Neural progenitor cell (in vitro differentiated cells): ENCODE data around the gene ABCB6. TPM values are rescaled to one million over a fixed set of nuclear protein-coding genes. Genes with fewer than 3 reads are reported as not detected.

Experiments used
- DNase-seq: peaks from one replicate; pipeline ENCODE4 v3.0.0-alpha.2; 2016; ENCODE audit warnings: low spot score
- H2AFZ ChIP-seq: fragments of 200-600 bp; sonication (generic); replicated peaks from 2 replicates; pipeline ENCODE4 v1.6.1; 2016; ENCODE audit warnings: antibody characterized with exemption
- H3F3A ChIP-seq: fragments of 200-600 bp; sonication (generic); 2 replicates; pipeline ENCODE4 v1.6.1; 2016; ENCODE audit warnings: antibody characterized with exemption, low read depth
- H3K27ac ChIP-seq: fragments of 200-600 bp; sonication (generic); 2 replicates; pipeline ENCODE4 v1.5.1; 2016; ENCODE audit warnings: mild to moderate bottlenecking
- H3K27me3 ChIP-seq: fragments of 200-600 bp; sonication (generic); 2 replicates; pipeline ENCODE4 v1.6.1; 2016; ENCODE audit warnings: mild to moderate bottlenecking, moderate library complexity
- H3K36me3 ChIP-seq: fragments of 200-600 bp; sonication (generic); 2 replicates; pipeline ENCODE4 v1.5.1; 2016
- H3K4me1 ChIP-seq: fragments of 200-600 bp; sonication (generic); 2 replicates; pipeline ENCODE4 v1.6.1; 2016; ENCODE audit warnings: mixed run types
- H3K4me2 ChIP-seq: fragments of 200-600 bp; sonication (generic); 2 replicates; pipeline ENCODE4 v1.6.1; 2016
- H3K4me3 ChIP-seq: fragments of 200-600 bp; sonication (generic); 2 replicates; pipeline ENCODE4 v1.5.1; 2016
- H3K79me2 ChIP-seq: fragments of 200-600 bp; sonication (generic); 2 replicates; pipeline ENCODE4 v1.6.1; 2016; ENCODE audit warnings: low read depth
- H3K9ac ChIP-seq: fragments of 200-600 bp; sonication (generic); 2 replicates; pipeline ENCODE4 v1.6.1; 2016
- H3K9me3 ChIP-seq: fragments of 200-600 bp; sonication (generic); 2 replicates; pipeline ENCODE4 v1.5.1; 2016; ENCODE audit warnings: low read depth
- H4K20me1 ChIP-seq: fragments of 200-600 bp; sonication (generic); 2 replicates; pipeline ENCODE4 v1.6.1; 2016; ENCODE audit warnings: low read depth
- H3K27ac Mint-ChIP-seq: 3 replicates; pipeline ENCODE4 v1.8.0; 2021; ENCODE audit warnings: mixed read lengths
- H3K27me3 Mint-ChIP-seq: 2 replicates; pipeline ENCODE4 v1.8.0; 2022; ENCODE audit warnings: low read depth, mild to moderate bottlenecking, inconsistent platforms, moderate library complexity, mixed read lengths; ENCODE audit not compliant: insufficient read depth
- H3K36me3 Mint-ChIP-seq: 3 replicates; pipeline ENCODE4 v1.8.0; 2021; ENCODE audit warnings: mixed read lengths
- H3K4me1 Mint-ChIP-seq: 3 replicates; pipeline ENCODE4 v1.8.0; 2021; ENCODE audit warnings: mixed read lengths
- H3K4me3 Mint-ChIP-seq: 3 replicates; pipeline ENCODE4 v1.8.0; 2021; ENCODE audit warnings: mild to moderate bottlenecking, moderate library complexity, mixed read lengths
- H3K9me3 Mint-ChIP-seq: 3 replicates; pipeline ENCODE4 v1.8.0; 2020; ENCODE audit warnings: mixed read lengths
- EZH2 ChIP-seq: fragments of 200-600 bp; sonication (generic); IDR thresholded peaks from 2 replicates; pipeline ENCODE4 v1.6.1; 2017; ENCODE audit warnings: antibody characterized with exemption, mild to moderate bottlenecking, moderate library complexity
- EZH2phosphoT487 ChIP-seq: fragments of 200-600 bp; sonication (generic); IDR thresholded peaks from 2 replicates; pipeline ENCODE4 v1.6.1; 2017; ENCODE audit warnings: antibody characterized with exemption
- total RNA-seq: library from RNA; depleted of rRNA; stranded (reverse); fragments of >200 nt; gene quantifications from 2 replicates; pipeline ENCODE4 v1.2.3, GENCODE V29; 2015; ENCODE audit warnings: low replicate concordance
- TF ChIP-seq, protein P1 (sequence below): fragments of 200-600 bp; sonication (generic); IDR thresholded peaks from 2 replicates; pipeline ENCODE4 v1.5.1; 2017; ENCODE audit warnings: antibody characterized with exemption, mild to moderate bottlenecking

ABCB6 gene
- total RNA-seq, 1 donor from 2014 or later = 14.3 TPM

GRCh38 chr2:219228041-219228910 lies 9.5 kb upstream of the ABCB6 start:
- peak overlapping the region; percentile 61 for H3K9ac ChIP-seq
- Mint-ChIP-seq H3K4me1 (peaks cover 26% of the 10 kb centered on the region), H3K4me3 (peak overlapping the region; percentile 84), H3K9me3 (no peaks in the 10 kb centered on the region), H3K27me3 (peaks cover 3% of the 10 kb centered on the region), H3K27ac (no peak overlapping the region), H3K36me3 (peaks cover 15% of the 10 kb centered on the region)
- H4K20me1 ChIP-seq = peaks cover 4% of the 10 kb centered on the region
- peaks cover 12% of the 10 kb centered on the region for H3K4me1 ChIP-seq
- TF ChIP-seq, protein P1, sequence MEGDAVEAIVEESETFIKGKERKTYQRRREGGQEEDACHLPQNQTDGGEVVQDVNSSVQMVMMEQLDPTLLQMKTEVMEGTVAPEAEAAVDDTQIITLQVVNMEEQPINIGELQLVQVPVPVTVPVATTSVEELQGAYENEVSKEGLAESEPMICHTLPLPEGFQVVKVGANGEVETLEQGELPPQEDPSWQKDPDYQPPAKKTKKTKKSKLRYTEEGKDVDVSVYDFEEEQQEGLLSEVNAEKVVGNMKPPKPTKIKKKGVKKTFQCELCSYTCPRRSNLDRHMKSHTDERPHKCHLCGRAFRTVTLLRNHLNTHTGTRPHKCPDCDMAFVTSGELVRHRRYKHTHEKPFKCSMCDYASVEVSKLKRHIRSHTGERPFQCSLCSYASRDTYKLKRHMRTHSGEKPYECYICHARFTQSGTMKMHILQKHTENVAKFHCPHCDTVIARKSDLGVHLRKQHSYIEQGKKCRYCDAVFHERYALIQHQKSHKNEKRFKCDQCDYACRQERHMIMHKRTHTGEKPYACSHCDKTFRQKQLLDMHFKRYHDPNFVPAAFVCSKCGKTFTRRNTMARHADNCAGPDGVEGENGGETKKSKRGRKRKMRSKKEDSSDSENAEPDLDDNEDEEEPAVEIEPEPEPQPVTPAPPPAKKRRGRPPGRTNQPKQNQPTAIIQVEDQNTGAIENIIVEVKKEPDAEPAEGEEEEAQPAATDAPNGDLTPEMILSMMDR = no peak
- TF ChIP-seq EZH2phosphoT487 = no peak
- peaks cover 11% of the 10 kb centered on the region for H3F3A ChIP-seq
- peaks cover 37% of the 10 kb centered on the region for H3K79me2 ChIP-seq
- no peak for DNase-seq
- no peaks in the 10 kb centered on the region for H3K27me3 ChIP-seq
- H3K9me3 ChIP-seq = no peaks in the 10 kb centered on the region
- H3K4me3 ChIP-seq = peak overlapping the region; percentile 76
- H3K4me2 ChIP-seq = peak overlapping the region; percentile 95
- H3K36me3 ChIP-seq = no peaks in the 10 kb centered on the region
- H3K27ac ChIP-seq = no peak overlapping the region
- H2AFZ ChIP-seq = no peak overlapping the region

DNA sequence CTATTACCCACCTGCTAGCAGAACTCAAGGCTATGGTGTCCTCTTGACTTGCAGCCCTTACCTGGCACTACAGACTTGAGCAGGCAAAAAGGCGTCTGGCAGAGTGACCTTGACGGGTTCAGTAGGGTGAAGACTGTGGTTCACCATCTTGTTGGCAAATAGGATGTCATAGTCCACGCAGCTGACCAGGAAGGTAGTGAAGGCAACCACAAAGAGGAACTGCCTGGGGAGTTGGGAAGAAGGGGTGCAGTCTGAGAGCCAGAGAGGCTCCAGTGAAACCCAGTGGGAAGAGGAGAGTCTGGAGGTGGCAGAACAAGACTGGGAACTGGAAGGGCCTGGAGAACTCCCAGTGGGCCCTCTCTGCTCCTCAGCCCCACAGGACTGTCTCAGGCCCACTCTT lies 6.6 kb upstream of the ABCB6 start:
- TF ChIP-seq EZH2 (no peak), EZH2phosphoT487 (no peak)
- TF ChIP-seq, protein P1 = no peak
- H2AFZ ChIP-seq = no peak overlapping the region
- peaks cover 19% of the 10 kb centered on the region for H3K36me3 Mint-ChIP-seq
- no peak overlapping the region for H3K27ac Mint-ChIP-seq
- no peak overlapping the region for H3K4me3 ChIP-seq
- peaks cover 20% of the 10 kb centered on the region for H3K4me1 Mint-ChIP-seq
- no peak for DNase-seq
- peaks cover 7% of the 10 kb centered on the region for H3F3A ChIP-seq
- no peak overlapping the region for H3K27ac ChIP-seq
- peaks cover 4% of the 10 kb centered on the region for H4K20me1 ChIP-seq
- no peaks in the 10 kb centered on the region for H3K9me3 ChIP-seq
- no peaks in the 10 kb centered on the region for H3K36me3 ChIP-seq
- peaks cover 6% of the 10 kb centered on the region for H3K27me3 Mint-ChIP-seq
- no peaks in the 10 kb centered on the region for H3K27me3 ChIP-seq
- H3K4me3 Mint-ChIP-seq = peak overlapping the region; percentile 52
- no peaks in the 10 kb centered on the region for H3K9me3 Mint-ChIP-seq
- H3K4me1 ChIP-seq = peaks cover 7% of the 10 kb centered on the region
- no peak overlapping the region for H3K4me2 ChIP-seq
- H3K79me2 ChIP-seq = peaks cover 18% of the 10 kb centered on the region
- no peak overlapping the region for H3K9ac ChIP-seq

GRCh38 chr2:219223831-219224610 lies 5.3 kb upstream of the ABCB6 start:
- Histone ChIP-seq H2AFZ (no peak overlapping the region), H3K27ac (no peak overlapping the region), H3K4me1 (peaks cover 7% of the 10 kb centered on the region), H3K79me2 (peaks cover 18% of the 10 kb centered on the region), H3K9ac (no peak overlapping the region), H4K20me1 (peaks cover 4% of the 10 kb centered on the region), H3K36me3 (no peaks in the 10 kb centered on the region), H3K4me3 (no peak overlapping the region), H3K27me3 (no peaks in the 10 kb centered on the region), H3K4me2 (no peak overlapping the region), H3F3A (peaks cover 13% of the 10 kb centered on the region), H3K9me3 (no peaks in the 10 kb centered on the region)
- TF ChIP-seq EZH2 (no peak), EZH2phosphoT487 (no peak)
- TF ChIP-seq, protein P1 = no peak
- Mint-ChIP-seq H3K4me1 (peaks cover 22% of the 10 kb centered on the region), H3K27me3 (peaks cover 11% of the 10 kb centered on the region), H3K27ac (no peak overlapping the region), H3K9me3 (no peaks in the 10 kb centered on the region), H3K36me3 (peaks cover 22% of the 10 kb centered on the region), H3K4me3 (no peak overlapping the region)
- DNase-seq = no peak
